HepG2 (cell line): ENCODE results near the gene TUBGCP6. TPM values are rescaled to one million over a fixed set of nuclear protein-coding genes. Genes with fewer than 3 reads are reported as not detected.

Source experiments
- ARNTL ChIP-seq: sonication (generic); formaldehyde crosslinking; IDR thresholded peaks from 2 replicates; pipeline ENCODE4 v1.4.0; 2020; ENCODE audit warnings: mild to moderate bottlenecking, missing genetic modification reagents
- CENPX ChIP-seq: sonication (generic); formaldehyde crosslinking; IDR thresholded peaks from 2 replicates; pipeline ENCODE4 v1.9.0; 2021; ENCODE audit warnings: mild to moderate bottlenecking, missing genetic modification reagents, moderate library complexity
- GTF3A ChIP-seq: sonication (generic); formaldehyde crosslinking; conservative IDR thresholded peaks from 2 replicates; pipeline ENCODE4 v1.4.0; 2020; ENCODE audit warnings: mild to moderate bottlenecking, missing genetic modification reagents
- HDAC1 ChIP-seq: sonication (generic); formaldehyde crosslinking; IDR thresholded peaks from 2 replicates; pipeline ENCODE4 v1.5.1; 2020; ENCODE audit warnings: mild to moderate bottlenecking, missing genetic modification reagents
- NFE2L1 ChIP-seq: sonication (generic); formaldehyde crosslinking; IDR thresholded peaks from 2 replicates; pipeline ENCODE4 v1.4.0; 2020; ENCODE audit warnings: missing genetic modification reagents, mild to moderate bottlenecking, borderline replicate concordance
- NONO ChIP-seq, 2 experiments: fragments of 450-650 bp in 1 of 2; sonication (generic) in 1 of 2; formaldehyde crosslinking in 1 of 2; IDR thresholded peaks in 1 of 2; conservative IDR thresholded peaks in 1 of 2; 2 replicates each; pipeline versions ENCODE4 v1.6.1 to v1.8.0; 2017 to 2022; ENCODE audit warnings: mild to moderate bottlenecking in 1 of 2, missing genetic modification reagents in 1 of 2, moderate library complexity in 1 of 2
- RARA ChIP-seq: IDR thresholded peaks from 2 replicates; pipeline ENCODE4 v1.6.1; 2016; ENCODE audit warnings: missing genetic modification reagents, missing compliant biosample characterization
- RELA ChIP-seq: sonication (generic); formaldehyde crosslinking; IDR thresholded peaks from 2 replicates; pipeline ENCODE4 v1.4.0; 2020; ENCODE audit warnings: missing genetic modification reagents
- SRSF1 ChIP-seq: fragments of 200-400 bp; formaldehyde crosslinking; optimal IDR thresholded peaks from 2 replicates; pipeline ENCODE3; 2017; ENCODE audit warnings: mild to moderate bottlenecking, low read depth, low read length, moderate library complexity
- SSRP1 ChIP-seq: IDR thresholded peaks from 2 replicates; pipeline ENCODE4 v1.6.1; 2016; ENCODE audit warnings: control low read depth
- YEATS4 ChIP-seq: sonication (generic); formaldehyde crosslinking; IDR thresholded peaks from 2 replicates; pipeline ENCODE4 v1.4.0; 2020; ENCODE audit warnings: missing genetic modification reagents, borderline replicate concordance
- ZKSCAN8 ChIP-seq: IDR thresholded peaks from 2 replicates; pipeline ENCODE4 v1.6.1; 2016; ENCODE audit warnings: borderline replicate concordance, missing genetic modification reagents, missing compliant biosample characterization
- ZNF30 ChIP-seq: sonication (generic); formaldehyde crosslinking; IDR thresholded peaks from 2 replicates; pipeline ENCODE4 v1.5.0; 2020; ENCODE audit warnings: mild to moderate bottlenecking, missing genetic modification reagents
- ZNF329 ChIP-seq: sonication (generic); formaldehyde crosslinking; IDR thresholded peaks from 2 replicates; pipeline ENCODE4 v1.9.0; 2021; ENCODE audit warnings: low read depth, mild to moderate bottlenecking, missing genetic modification reagents
- ZNF652 ChIP-seq: IDR thresholded peaks from 2 replicates; pipeline ENCODE4 v1.6.1; 2016; ENCODE audit warnings: low read depth, borderline replicate concordance
- ZNF674 ChIP-seq: sonication (generic); formaldehyde crosslinking; IDR thresholded peaks from 2 replicates; pipeline ENCODE4 v1.5.0; 2020; ENCODE audit warnings: low read depth, mild to moderate bottlenecking, missing genetic modification reagents
- ZNF768 ChIP-seq: sonication (generic); formaldehyde crosslinking; IDR thresholded peaks from 2 replicates; pipeline ENCODE4 v1.4.0; 2020; ENCODE audit warnings: missing genetic modification reagents
- ZSCAN12 ChIP-seq: sonication (generic); formaldehyde crosslinking; IDR thresholded peaks from 2 replicates; pipeline ENCODE4 v1.9.0; 2021; ENCODE audit warnings: mild to moderate bottlenecking, missing genetic modification reagents
- ZSCAN31 ChIP-seq: sonication (generic); formaldehyde crosslinking; IDR thresholded peaks from 2 replicates; pipeline ENCODE4 v1.5.0; 2020; ENCODE audit warnings: low read depth, mild to moderate bottlenecking, missing genetic modification reagents
- polyA plus RNA-seq, 8 experiments: library from polyadenylated mRNA; depleted of rRNA in 3 of 8; stranded (reverse) in 7 of 8; unstranded in 1 of 8; fragments of >200 nt; fragmentation: Illumina TruSeq in 4 of 8; extraction: Trizol in 4 of 8; gene quantifications; 2 replicates each; pipeline versions ENCODE4 v1.2.1 to v1.2.3, GENCODE V29; 2011 to 2016; ENCODE audit warnings: low read depth in 4 of 8, missing spikeins in 1 of 8, mixed read lengths in 1 of 8; ENCODE audit not compliant: insufficient read depth in 1 of 8
- total RNA-seq, 5 experiments: library from RNA; depleted of rRNA; stranded (reverse); fragments of >200 nt; fragmentation: Illumina TruSeq; extraction: Trizol; gene quantifications; 2 replicates each; pipeline ENCODE4 v1.2.3, GENCODE V29; 2016; ENCODE audit warnings: low read depth in 1 of 5
- TF ChIP-seq, protein P1 (sequence below): sonication (generic); formaldehyde crosslinking; IDR thresholded peaks from 2 replicates; pipeline ENCODE4 v1.4.0; 2020; ENCODE audit warnings: missing genetic modification reagents
- TF ChIP-seq, protein P2 (sequence below): sonication (generic); formaldehyde crosslinking; IDR thresholded peaks from 2 replicates; pipeline ENCODE4 v1.5.0; 2020; ENCODE audit warnings: missing genetic modification reagents, mild to moderate bottlenecking, borderline replicate concordance

The TUBGCP6 gene
- total and polyA plus RNA-seq, 2 of the 13 experiments (the other 11 are each of a cell fraction or from before 2014, with no cell fraction given), result 14.6 to 15.7 TPM

GRCh38 chr22:50245214-50246072, 620 bp upstream of the TUBGCP6 start (continued):
- TF ChIP-seq, protein P1, sequence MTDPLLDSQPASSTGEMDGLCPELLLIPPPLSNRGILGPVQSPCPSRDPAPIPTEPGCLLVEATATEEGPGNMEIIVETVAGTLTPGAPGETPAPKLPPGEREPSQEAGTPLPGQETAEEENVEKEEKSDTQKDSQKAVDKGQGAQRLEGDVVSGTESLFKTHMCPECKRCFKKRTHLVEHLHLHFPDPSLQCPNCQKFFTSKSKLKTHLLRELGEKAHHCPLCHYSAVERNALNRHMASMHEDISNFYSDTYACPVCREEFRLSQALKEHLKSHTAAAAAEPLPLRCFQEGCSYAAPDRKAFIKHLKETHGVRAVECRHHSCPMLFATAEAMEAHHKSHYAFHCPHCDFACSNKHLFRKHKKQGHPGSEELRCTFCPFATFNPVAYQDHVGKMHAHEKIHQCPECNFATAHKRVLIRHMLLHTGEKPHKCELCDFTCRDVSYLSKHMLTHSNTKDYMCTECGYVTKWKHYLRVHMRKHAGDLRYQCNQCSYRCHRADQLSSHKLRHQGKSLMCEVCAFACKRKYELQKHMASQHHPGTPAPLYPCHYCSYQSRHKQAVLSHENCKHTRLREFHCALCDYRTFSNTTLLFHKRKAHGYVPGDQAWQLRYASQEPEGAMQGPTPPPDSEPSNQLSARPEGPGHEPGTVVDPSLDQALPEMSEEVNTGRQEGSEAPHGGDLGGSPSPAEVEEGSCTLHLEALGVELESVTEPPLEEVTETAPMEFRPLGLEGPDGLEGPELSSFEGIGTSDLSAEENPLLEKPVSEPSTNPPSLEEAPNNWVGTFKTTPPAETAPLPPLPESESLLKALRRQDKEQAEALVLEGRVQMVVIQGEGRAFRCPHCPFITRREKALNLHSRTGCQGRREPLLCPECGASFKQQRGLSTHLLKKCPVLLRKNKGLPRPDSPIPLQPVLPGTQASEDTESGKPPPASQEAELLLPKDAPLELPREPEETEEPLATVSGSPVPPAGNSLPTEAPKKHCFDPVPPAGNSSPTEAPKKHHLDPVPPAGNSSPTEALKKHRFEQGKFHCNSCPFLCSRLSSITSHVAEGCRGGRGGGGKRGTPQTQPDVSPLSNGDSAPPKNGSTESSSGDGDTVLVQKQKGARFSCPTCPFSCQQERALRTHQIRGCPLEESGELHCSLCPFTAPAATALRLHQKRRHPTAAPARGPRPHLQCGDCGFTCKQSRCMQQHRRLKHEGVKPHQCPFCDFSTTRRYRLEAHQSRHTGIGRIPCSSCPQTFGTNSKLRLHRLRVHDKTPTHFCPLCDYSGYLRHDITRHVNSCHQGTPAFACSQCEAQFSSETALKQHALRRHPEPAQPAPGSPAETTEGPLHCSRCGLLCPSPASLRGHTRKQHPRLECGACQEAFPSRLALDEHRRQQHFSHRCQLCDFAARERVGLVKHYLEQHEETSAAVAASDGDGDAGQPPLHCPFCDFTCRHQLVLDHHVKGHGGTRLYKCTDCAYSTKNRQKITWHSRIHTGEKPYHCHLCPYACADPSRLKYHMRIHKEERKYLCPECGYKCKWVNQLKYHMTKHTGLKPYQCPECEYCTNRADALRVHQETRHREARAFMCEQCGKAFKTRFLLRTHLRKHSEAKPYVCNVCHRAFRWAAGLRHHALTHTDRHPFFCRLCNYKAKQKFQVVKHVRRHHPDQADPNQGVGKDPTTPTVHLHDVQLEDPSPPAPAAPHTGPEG, result no peak
- no peak for TF ChIP-seq SSRP1 (CRISPR knock-in tag)
- TF ChIP-seq, protein P2, sequence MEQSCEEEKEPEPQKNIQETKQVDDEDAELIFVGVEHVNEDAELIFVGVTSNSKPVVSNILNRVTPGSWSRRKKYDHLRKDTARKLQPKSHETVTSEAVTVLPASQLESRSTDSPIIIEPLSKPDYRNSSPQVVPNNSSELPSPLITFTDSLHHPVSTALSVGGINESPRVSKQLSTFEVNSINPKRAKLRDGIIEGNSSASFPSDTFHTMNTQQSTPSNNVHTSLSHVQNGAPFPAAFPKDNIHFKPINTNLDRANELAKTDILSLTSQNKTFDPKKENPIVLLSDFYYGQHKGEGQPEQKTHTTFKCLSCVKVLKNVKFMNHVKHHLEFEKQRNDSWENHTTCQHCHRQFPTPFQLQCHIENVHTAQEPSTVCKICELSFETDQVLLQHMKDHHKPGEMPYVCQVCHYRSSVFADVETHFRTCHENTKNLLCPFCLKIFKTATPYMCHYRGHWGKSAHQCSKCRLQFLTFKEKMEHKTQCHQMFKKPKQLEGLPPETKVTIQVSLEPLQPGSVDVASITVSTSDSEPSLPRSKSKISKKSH (CRISPR knock-in tag), result no peak
- TF ChIP-seq NFE2L1, result no peak
- no peak for TF ChIP-seq ZNF329 (CRISPR knock-in tag)
- no peak for TF ChIP-seq CENPX (CRISPR knock-in tag)
- no peak for TF ChIP-seq ZNF652
- TF ChIP-seq RARA (CRISPR knock-in tag), result no peak
- no peak for TF ChIP-seq ZNF674 (CRISPR knock-in tag)
- no peak for TF ChIP-seq ZSCAN12 (CRISPR knock-in tag)
- no peak for TF ChIP-seq ZSCAN31 (CRISPR knock-in tag)
- TF ChIP-seq ZNF768 (CRISPR knock-in tag), result peak; percentile 5; the same call in 1 of the 2 replicates
- no peak for TF ChIP-seq ZKSCAN8 (CRISPR knock-in tag)
- TF ChIP-seq ARNTL (CRISPR knock-in tag), result no peak
- TF ChIP-seq GTF3A (CRISPR knock-in tag), result no peak
- TF ChIP-seq SRSF1, result no peak
- no peak for TF ChIP-seq NONO (IDR thresholded peaks at IDR 0.05)
- TF ChIP-seq NONO (CRISPR knock-in tag; conservative IDR thresholded peaks at IDR 0.05), result no peak; the same call in 1 of the 2 replicates
- peak; percentile 52; the same call in 1 of the 2 replicates for TF ChIP-seq HDAC1 (CRISPR knock-in tag)
- 0 out of 2 replicates have a peak, but pooled peaks have one; percentile 11 for TF ChIP-seq YEATS4
- TF ChIP-seq RELA (CRISPR knock-in tag), result no peak
- TF ChIP-seq ZNF30 (CRISPR knock-in tag), result no peak
